Mesothelial cell of epicardium (in vitro differentiated cells): ENCODE measurements around the gene PKNOX2. TPM values are rescaled to one million over a fixed set of nuclear protein-coding genes. Genes with fewer than 3 reads are reported as not detected.

Experiments
- DNase-seq, 2 experiments: peaks; one replicate each; pipeline ENCODE4 v3.0.0; 2021; ENCODE audit warnings: low spot score in 2 of 2; ENCODE audit not compliant: unreplicated experiment in 2 of 2
- H3K27ac Mint-ChIP-seq: 2 replicates; pipeline ENCODE4 v1.8.0; 2021; ENCODE audit warnings: mixed read lengths
- H3K27me3 Mint-ChIP-seq: 2 replicates; pipeline ENCODE4 v1.8.0; 2021; ENCODE audit warnings: low read depth, mixed read lengths
- H3K36me3 Mint-ChIP-seq: 2 replicates; pipeline ENCODE4 v1.8.0; 2021; ENCODE audit warnings: mixed read lengths
- H3K4me1 Mint-ChIP-seq: 2 replicates; pipeline ENCODE4 v1.8.0; 2021; ENCODE audit warnings: mixed read lengths
- H3K4me3 Mint-ChIP-seq: 2 replicates; pipeline ENCODE4 v1.8.0; 2021; ENCODE audit warnings: mild to moderate bottlenecking, moderate library complexity, mixed read lengths
- H3K9me3 Mint-ChIP-seq: 2 replicates; pipeline ENCODE4 v1.8.0; 2021; ENCODE audit warnings: mixed read lengths
- CTCF ChIP-seq: fragments of 200-600 bp; sonication (generic); IDR thresholded peaks from one replicate; pipeline ENCODE4 v1.5.0; 2021; ENCODE audit warnings: antibody characterized with exemption; ENCODE audit not compliant: unreplicated experiment
- total RNA-seq: library from RNA; stranded (reverse); gene quantifications from 3 replicates; pipeline ENCODE4 v1.2.1, GENCODE V29; 2021

The PKNOX2 gene
- total RNA-seq, 1 donor from 2014 or later = 22.2 TPM

GRCh38 chr11:125379565-125379964 is 215.0 kb downstream of the PKNOX2 start:
- Mint-ChIP-seq H3K4me1 (peaks cover 58% of the 10 kb centered on the region), H3K36me3 (no peaks in the 10 kb centered on the region), H3K27ac (no peak overlapping the region), H3K27me3 (peaks cover 25% of the 10 kb centered on the region), H3K4me3 (no peak overlapping the region), H3K9me3 (no peaks in the 10 kb centered on the region)
- no peak for TF ChIP-seq CTCF
- no peak for DNase-seq

GRCh38 chr11:125379981-125380380 is 215.4 kb downstream of the PKNOX2 start:
- no peak for TF ChIP-seq CTCF
- H3K9me3 Mint-ChIP-seq = no peaks in the 10 kb centered on the region
- H3K36me3 Mint-ChIP-seq = no peaks in the 10 kb centered on the region
- H3K27me3 Mint-ChIP-seq = peaks cover 25% of the 10 kb centered on the region
- peaks cover 56% of the 10 kb centered on the region for H3K4me1 Mint-ChIP-seq
- H3K27ac Mint-ChIP-seq = no peak overlapping the region
- no peak for DNase-seq
- no peak overlapping the region for H3K4me3 Mint-ChIP-seq

- Mint-ChIP-seq H3K9me3 (no peaks in the 10 kb centered on the region), H3K4me3 (no peak overlapping the region), H3K27me3 (peaks cover 25% of the 10 kb centered on the region), H3K4me1 (peaks cover 53% of the 10 kb centered on the region), H3K27ac (no peak overlapping the region), H3K36me3 (no peaks in the 10 kb centered on the region)
- no peak for TF ChIP-seq CTCF
- DNase-seq = no peak
These were observed 216.3 kb downstream of the PKNOX2 start for GRCh38 chr11:125380756-125381445.

- Mint-ChIP-seq H3K9me3 (no peaks in the 10 kb centered on the region), H3K4me1 (peaks cover 53% of the 10 kb centered on the region), H3K36me3 (no peaks in the 10 kb centered on the region), H3K27ac (no peak overlapping the region), H3K27me3 (peaks cover 25% of the 10 kb centered on the region), H3K4me3 (no peak overlapping the region)
- DNase-seq = no peak
- TF ChIP-seq CTCF = no peak
These were observed 217.0 kb downstream of the PKNOX2 start for GRCh38 chr11:125381499-125382044.

- Mint-ChIP-seq H3K9me3 (no peaks in the 10 kb centered on the region), H3K27me3 (peaks cover 22% of the 10 kb centered on the region), H3K4me1 (peaks cover 59% of the 10 kb centered on the region), H3K27ac (no peak overlapping the region), H3K36me3 (no peaks in the 10 kb centered on the region), H3K4me3 (no peak overlapping the region)
- TF ChIP-seq CTCF = no peak
- DNase-seq = no peak
These were observed 217.8 kb downstream of the PKNOX2 start for GRCh38 chr11:125382314-125382791.
